GM23248 (cell line): ENCODE results near the gene KCNC1.

ENCODE experiments used
- EZH2 ChIP-seq: fragments of 200-600 bp; sonication (generic); IDR thresholded peaks from 2 replicates; pipeline ENCODE4 v1.6.1; 2018; ENCODE audit warnings: antibody characterized with exemption, mild to moderate bottlenecking; ENCODE audit not compliant: insufficient read depth, poor library complexity, severe bottlenecking
- EZH2phosphoT487 ChIP-seq: fragments of 200-600 bp; sonication (generic); IDR thresholded peaks from 2 replicates; pipeline ENCODE4 v1.6.1; 2018; ENCODE audit warnings: antibody characterized with exemption, moderate library complexity, mild to moderate bottlenecking, low read depth; ENCODE audit not compliant: insufficient read depth

DNA sequence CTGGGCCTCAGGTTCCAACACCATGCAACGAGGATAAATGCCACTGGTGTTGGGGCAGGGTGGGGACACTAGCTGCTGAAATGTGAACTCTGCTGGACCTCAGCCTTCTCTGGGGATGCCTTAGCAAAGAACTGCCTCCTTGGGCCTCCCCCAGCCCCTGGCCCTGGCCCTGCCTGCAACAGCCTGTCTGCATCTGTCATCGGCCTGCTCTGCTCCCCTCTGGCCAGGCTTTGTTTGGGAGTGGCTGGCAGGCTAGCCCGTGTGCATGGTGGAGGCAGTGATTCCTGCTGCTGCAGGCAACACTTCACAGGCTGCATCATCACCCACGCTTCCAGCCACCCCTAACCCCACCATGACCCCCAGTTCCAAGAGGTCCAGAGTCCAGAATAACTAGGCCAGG is 26.8 kb upstream of the KCNC1 start:
- TF ChIP-seq EZH2 (no peak), EZH2phosphoT487 (no peak)
